Ascending aorta (tissue), 2 donors: ENCODE data around the gene SORCS3. TPM values are rescaled to one million over a fixed set of nuclear protein-coding genes. Genes with fewer than 3 reads are reported as not detected.

Experiments used
- DNase-seq, 2 donors: peaks; one replicate each; pipeline ENCODE4 v3.0.0-alpha.2; 2019; ENCODE audit warnings: low spot score in 2 of 2
- H3K27ac ChIP-seq, 2 donors: fragments of 200-600 bp; sonication (generic); one replicate each; pipeline ENCODE4 v1.5.1; 2016 to 2017; ENCODE audit warnings: mild to moderate bottlenecking in 1 of 2
- H3K27me3 ChIP-seq: fragments of 200-600 bp; sonication (generic); one replicate; pipeline ENCODE4 v1.5.1; 2017
- H3K36me3 ChIP-seq, 2 donors: fragments of 200-600 bp; sonication (generic); one replicate each; pipeline ENCODE4 v1.5.1; 2016
- H3K4me1 ChIP-seq, 2 donors: fragments of 200-600 bp; sonication (generic); one replicate each; pipeline ENCODE4 v1.5.1; 2016 to 2017; ENCODE audit warnings: mild to moderate bottlenecking in 1 of 2
- H3K4me3 ChIP-seq, 2 donors: fragments of 200-600 bp; sonication (generic); one replicate each; pipeline ENCODE4 v1.5.1; 2016 to 2017; ENCODE audit warnings: mild to moderate bottlenecking in 1 of 2
- H3K9me3 ChIP-seq, 2 donors: fragments of 200-600 bp; sonication (generic); one replicate each; pipeline ENCODE4 v1.5.1; 2016
- intact Hi-C: fragments of 100-400 bp; cut with DNase I; formaldehyde crosslinking; loops from one replicate; pipeline ENCODE4 v1.15.1; 2023
- total RNA-seq: library from RNA; depleted of rRNA; stranded (reverse); fragments of >200 nt; gene quantifications from one replicate; pipeline ENCODE4 v1.1.0, GENCODE V29; 2016
- TF ChIP-seq, protein P1 (sequence below), 3 experiments: fragments of 200-600 bp in 2 of 3; fragments of 450-650 bp in 1 of 3; sonication (generic) in 2 of 3; IDR thresholded peaks; one replicate each; pipeline ENCODE4 v1.5.1; 2016 to 2019; ENCODE audit warnings: antibody characterized with exemption in 3 of 3, mild to moderate bottlenecking in 1 of 3, moderate library complexity in 1 of 3

The SORCS3 gene
- total RNA-seq, 1 donor from 2014 or later = not detected

DNA sequence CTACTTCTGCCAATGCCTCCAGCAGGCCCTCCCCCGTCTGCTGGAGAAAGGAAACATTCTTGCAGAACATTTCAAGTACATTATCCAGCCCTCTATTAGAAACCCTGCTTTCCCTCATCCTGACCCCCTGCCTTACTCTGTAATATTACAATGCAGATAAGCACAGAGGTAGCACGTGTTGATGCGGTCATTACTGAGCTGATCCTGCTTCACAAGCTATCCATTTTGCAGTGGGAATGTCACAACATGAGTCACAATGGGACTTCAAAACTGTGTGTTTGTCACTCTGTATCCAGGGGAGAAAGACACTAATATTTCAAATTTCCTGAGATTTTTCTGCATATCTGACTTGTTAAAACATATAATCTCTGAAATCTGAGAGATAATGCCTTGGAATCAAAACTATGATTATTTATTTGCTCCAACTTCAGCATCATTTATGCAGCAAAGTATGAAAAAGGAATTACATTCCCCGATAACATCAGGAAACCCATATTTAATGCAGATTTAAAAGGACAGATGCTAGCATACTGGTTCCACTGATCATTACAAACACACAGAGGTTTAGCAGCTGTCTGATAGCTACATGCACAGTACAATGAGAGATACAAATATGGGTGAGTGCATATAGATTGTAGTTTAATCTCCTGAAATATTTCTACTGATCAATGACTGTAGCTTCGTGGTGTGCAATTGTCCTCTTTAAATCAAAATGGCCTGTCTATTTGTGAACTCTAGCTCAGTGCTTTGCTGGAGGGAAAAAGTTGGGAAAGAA, 239.7 kb downstream of the SORCS3 start:
- no peaks in the 10 kb centered on the region for H3K36me3 ChIP-seq
- no peaks in the 10 kb centered on the region for H3K4me1 ChIP-seq
- TF ChIP-seq, protein P1, sequence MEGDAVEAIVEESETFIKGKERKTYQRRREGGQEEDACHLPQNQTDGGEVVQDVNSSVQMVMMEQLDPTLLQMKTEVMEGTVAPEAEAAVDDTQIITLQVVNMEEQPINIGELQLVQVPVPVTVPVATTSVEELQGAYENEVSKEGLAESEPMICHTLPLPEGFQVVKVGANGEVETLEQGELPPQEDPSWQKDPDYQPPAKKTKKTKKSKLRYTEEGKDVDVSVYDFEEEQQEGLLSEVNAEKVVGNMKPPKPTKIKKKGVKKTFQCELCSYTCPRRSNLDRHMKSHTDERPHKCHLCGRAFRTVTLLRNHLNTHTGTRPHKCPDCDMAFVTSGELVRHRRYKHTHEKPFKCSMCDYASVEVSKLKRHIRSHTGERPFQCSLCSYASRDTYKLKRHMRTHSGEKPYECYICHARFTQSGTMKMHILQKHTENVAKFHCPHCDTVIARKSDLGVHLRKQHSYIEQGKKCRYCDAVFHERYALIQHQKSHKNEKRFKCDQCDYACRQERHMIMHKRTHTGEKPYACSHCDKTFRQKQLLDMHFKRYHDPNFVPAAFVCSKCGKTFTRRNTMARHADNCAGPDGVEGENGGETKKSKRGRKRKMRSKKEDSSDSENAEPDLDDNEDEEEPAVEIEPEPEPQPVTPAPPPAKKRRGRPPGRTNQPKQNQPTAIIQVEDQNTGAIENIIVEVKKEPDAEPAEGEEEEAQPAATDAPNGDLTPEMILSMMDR (IDR thresholded peaks at IDR 0.05) = no peak
- no peak for DNase-seq
- H3K9me3 ChIP-seq = no peaks in the 10 kb centered on the region
- intact Hi-C loops = no loop called here
- no peaks in the 10 kb centered on the region for H3K27me3 ChIP-seq
- H3K4me3 ChIP-seq = no peak overlapping the region
- no peak overlapping the region for H3K27ac ChIP-seq

DNA sequence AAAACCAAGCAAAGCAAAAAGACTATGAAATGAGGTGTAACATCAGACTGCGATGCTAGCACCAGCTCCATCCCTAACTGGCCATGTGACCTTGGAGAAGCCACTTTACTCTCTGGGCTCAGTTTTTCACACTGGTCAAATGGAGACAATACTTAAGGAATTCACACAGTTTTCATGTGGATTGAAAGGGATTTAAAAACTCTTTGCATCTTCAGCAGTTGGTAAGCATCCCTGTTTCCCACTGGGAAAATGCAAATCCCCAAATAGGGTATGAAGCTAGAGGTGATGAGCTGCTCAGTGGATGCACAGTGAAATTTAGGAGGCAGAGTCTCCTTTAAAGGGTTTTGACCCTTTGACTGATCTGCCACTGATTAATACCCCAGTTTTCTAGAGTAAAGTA, 240.7 kb downstream of the SORCS3 start:
- H3K27me3 ChIP-seq = no peaks in the 10 kb centered on the region
- TF ChIP-seq, protein P1 (IDR thresholded peaks at IDR 0.05) = no peak
- H3K27ac ChIP-seq = no peak overlapping the region
- H3K36me3 ChIP-seq = no peaks in the 10 kb centered on the region
- H3K9me3 ChIP-seq = no peaks in the 10 kb centered on the region
- no peak for DNase-seq
- no peaks in the 10 kb centered on the region for H3K4me1 ChIP-seq
- intact Hi-C loops = no loop called here
- H3K4me3 ChIP-seq = no peak overlapping the region

DNA sequence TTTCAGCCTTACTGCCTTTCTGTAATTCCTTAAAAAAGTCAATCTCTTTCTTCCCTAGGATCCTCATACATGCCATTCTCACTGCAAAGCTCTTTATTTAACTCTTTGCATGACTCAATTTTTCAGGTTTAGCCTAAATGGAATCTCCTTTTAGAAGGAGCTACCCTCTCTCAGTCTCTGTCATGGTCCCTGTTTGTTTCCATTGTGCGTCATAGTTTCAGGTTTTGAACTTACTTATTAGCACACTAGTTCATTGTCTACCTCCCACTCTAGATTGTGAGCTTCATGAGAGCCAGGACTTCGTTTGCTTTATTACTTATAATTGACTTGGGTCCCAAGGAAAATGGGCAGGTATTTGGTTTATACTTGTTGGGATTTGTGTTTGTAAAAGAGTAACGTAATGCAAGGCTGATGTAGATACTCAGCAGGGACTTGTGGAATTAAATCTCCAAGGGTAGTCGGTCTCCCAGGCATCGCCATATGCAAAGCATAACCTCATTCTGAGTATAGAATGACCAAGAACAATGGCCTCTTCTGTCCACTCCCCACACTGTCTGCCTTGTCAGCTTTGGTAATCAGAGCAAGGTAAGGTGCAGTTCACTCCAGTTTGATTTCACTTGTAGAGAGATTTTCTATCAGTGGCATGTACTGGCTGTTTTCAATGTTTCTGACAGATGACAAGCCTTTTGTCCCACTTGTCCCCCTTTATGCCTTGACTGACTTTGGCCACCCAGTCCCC, 252.0 kb downstream of the SORCS3 start:
- Histone ChIP-seq H3K27me3 (no peaks in the 10 kb centered on the region), H3K4me3 (no peak overlapping the region), H3K9me3 (peaks cover 0 to 10% of the 10 kb centered on the region in 2 donors), H3K27ac (no peak overlapping the region), H3K36me3 (no peaks in the 10 kb centered on the region), H3K4me1 (no peaks in the 10 kb centered on the region)
- intact Hi-C loops = no loop called here
- TF ChIP-seq, protein P1 (IDR thresholded peaks at IDR 0.05) = no peak
- no peak for DNase-seq

DNA sequence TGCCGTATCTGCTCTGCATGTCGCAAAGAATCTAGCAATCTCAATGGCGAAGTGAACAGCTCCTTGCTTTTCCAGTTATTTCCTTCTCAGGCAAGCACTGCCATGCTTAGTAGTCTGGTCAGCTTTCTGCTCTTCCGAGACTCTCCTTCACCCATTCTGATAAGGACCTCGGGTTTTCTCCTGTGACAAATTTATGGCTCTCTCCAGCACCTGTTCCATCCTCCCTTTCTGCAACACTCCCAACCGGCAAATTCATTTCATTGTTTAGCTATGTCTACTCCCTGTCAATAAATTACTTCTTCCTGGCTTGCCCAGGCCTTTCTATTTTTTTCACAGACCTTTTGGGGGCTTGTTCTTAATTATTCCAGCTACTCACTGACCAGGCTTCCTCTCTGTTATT, 252.6 kb downstream of the SORCS3 start:
- H3K36me3 ChIP-seq = no peaks in the 10 kb centered on the region
- peaks cover 0 to 10% of the 10 kb centered on the region in 2 donors for H3K9me3 ChIP-seq
- DNase-seq = no peak
- TF ChIP-seq, protein P1 (IDR thresholded peaks at IDR 0.05) = no peak
- H3K4me3 ChIP-seq = no peak overlapping the region
- intact Hi-C loops = no loop called here
- no peaks in the 10 kb centered on the region for H3K27me3 ChIP-seq
- no peaks in the 10 kb centered on the region for H3K4me1 ChIP-seq
- no peak overlapping the region for H3K27ac ChIP-seq

DNA sequence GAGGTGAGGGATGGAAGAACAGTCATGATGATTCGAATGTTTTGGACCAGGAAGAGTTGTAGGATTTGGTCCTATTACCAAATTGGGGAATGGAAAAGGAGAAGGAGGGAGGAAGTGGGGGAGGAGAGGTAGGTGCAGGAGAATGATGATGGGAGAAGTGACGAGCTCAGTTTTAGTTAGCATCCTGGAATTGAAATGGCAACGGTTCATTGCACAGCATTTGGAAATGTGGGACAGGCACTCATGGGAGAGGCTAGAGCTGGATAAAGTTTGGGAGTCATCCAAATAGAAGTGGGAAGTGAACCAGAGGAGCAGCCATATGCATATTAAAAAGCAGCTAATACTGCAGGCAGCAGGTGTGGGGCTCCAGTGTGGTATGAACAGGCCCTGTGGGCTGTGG, 253.6 kb downstream of the SORCS3 start:
- H3K36me3 ChIP-seq = no peaks in the 10 kb centered on the region
- H3K4me1 ChIP-seq = no peaks in the 10 kb centered on the region
- no peaks in the 10 kb centered on the region for H3K27me3 ChIP-seq
- H3K9me3 ChIP-seq = peaks cover 0 to 10% of the 10 kb centered on the region in 2 donors
- intact Hi-C loops = no loop called here
- H3K4me3 ChIP-seq = no peak overlapping the region
- TF ChIP-seq, protein P1 (IDR thresholded peaks at IDR 0.05) = no peak
- DNase-seq = no peak
- H3K27ac ChIP-seq = no peak overlapping the region
